Pancreas (tissue), 10 donors: ENCODE data around the gene PAGR1. TPM values are rescaled to one million over a fixed set of nuclear protein-coding genes. Genes with fewer than 3 reads are reported as not detected.

Experiments used
- ATAC-seq, 4 donors: fragments of 200-7000 bp; cut with Tn5 transposase; one replicate each; pipeline versions ENCODE4 v1.8.0 to v1.9.1; 2020; ENCODE audit warnings: mild to moderate bottlenecking in 4 of 4, moderate library complexity in 4 of 4
- DNase-seq, 6 donors: peaks; one replicate each; pipeline ENCODE4 v3.0.0-alpha.2; 2020
- FAIRE-seq: peaks from 2 replicates; lab custom pipeline; 2012; peaks lifted over from hg19 to GRCh38; lab: Jason Lieb, UNC
- H3K27ac ChIP-seq, 4 donors: fragments of 200-600 bp; sonication (generic); 1 replicate in 3 of 4; 2 replicates in 1 of 4; pipeline versions ENCODE4 v1.5.0 to v1.8.0; 2020
- H3K27me3 ChIP-seq, 4 donors: fragments of 200-600 bp; one replicate each; pipeline ENCODE4 v1.8.0; 2021
- H3K36me3 ChIP-seq, 3 donors: fragments of 200-600 bp; sonication (generic) in 1 of 3; one replicate each; pipeline versions ENCODE4 v1.5.0 to v1.8.0; 2020 to 2021
- H3K4me1 ChIP-seq, 3 donors: fragments of 200-600 bp; one replicate each; pipeline ENCODE4 v1.8.0; 2021
- H3K4me3 ChIP-seq, 4 donors: fragments of 200-600 bp; sonication (generic) in 2 of 4; one replicate each; pipeline versions ENCODE4 v1.5.0 to v1.8.0; 2020 to 2021
- H3K9me3 ChIP-seq, 4 donors: fragments of 200-600 bp; one replicate each; pipeline ENCODE4 v1.8.0; 2021
- CTCF ChIP-seq, 4 donors: fragments of 200-600 bp; sonication (generic) in 3 of 4; IDR thresholded peaks; one replicate each; pipeline versions ENCODE4 v1.5.0 to v1.8.0; 2021; ENCODE audit warnings: antibody characterized with exemption in 4 of 4
- WGBS, 2 donors: extraction: QIAGEN DNeasy Blood & Tissue Kit; methylation state at CpG; one replicate each; pipeline ENCODE4 v1.1.7; 2013; 5-methylcytosine and 5-hydroxymethylcytosine counted together
- intact Hi-C, 3 donors: fragments of 100-400 bp; cut with DNase I; formaldehyde crosslinking; loops; one replicate each; pipeline versions ENCODE4 v1.11.1 to v1.14.2; 2022
- polyA plus RNA-seq, 2 donors: library from polyadenylated mRNA; stranded (reverse); fragments of 200-250 nt; gene quantifications; one replicate each; pipeline ENCODE4 v1.2.3, GENCODE V29; 2013
- total RNA-seq, 6 donors: library from RNA; stranded (reverse); fragmentation: NEBNext Ultra II Directional in 4 of 6; extraction: Animal tissue kit (Norgen Biotek cat#: 25700) in 4 of 6; gene quantifications; one replicate each; pipeline versions ENCODE4 v1.2.1 to v1.2.4, GENCODE V29; 2021 to 2023
- donor health status: healthy with polysubstance abuse.
- donor health status: DM: no; HTN: no; CAD: no; lungs with moderate emphysema.
- donor health status: DM: no; HTN: no; CAD: no.
- donor health status: control.
- donor health status: control.
- donor health status: Bipolar disorder and iron deficiency.
- donor health status: DM: yes; HTN: yes; CAD: no.
- donor health status: DM: no; HTN: no; CAD: no.
- donor health status: DM: no; HTN: no; CAD: no.
- donor health status: DM: yes; HTN: yes; CAD: no.

The PAGR1 gene
- total and polyA plus RNA-seq, 8 donors: 8.1 to 34.7 (median 12.7) TPM

- Histone ChIP-seq H3K4me3 (peak overlapping the region; percentile 60 to 84 (median 78)), H3K36me3 (no peaks in the 10 kb centered on the region), H3K27ac (peak overlapping the region; percentile 93 to 97 (median 95)), H3K4me1 (peaks cover 0 to 10% (median 0%) of the 10 kb centered on the region in 3 donors), H3K27me3 (no peaks in the 10 kb centered on the region), H3K9me3 (no peaks in the 10 kb centered on the region)
- WGBS, 2 donors: 0 to 1% methylated on average over 71 to 97 of the region's 103 CpGs
- intact Hi-C loops: loop anchor here in 1 of 3 donors (2.0 kb wide), 1 partner anchor 17 kb away; no protein-coding TSS in a partner anchor
- DNase-seq (peak; percentile 97 to 99 (median 98)), FAIRE-seq (no peak), ATAC-seq (peak; percentile 86 to 92 (median 90))
- TF ChIP-seq CTCF (IDR thresholded peaks at IDR 0.05): no peak
Observed at GRCh38 chr16:29805232-29806098, 10.5 kb upstream of the PAGR1 start.

- H3K27ac ChIP-seq: peak within 1 kb of the TSS; percentile 93 to 97 (median 95)
- no peak for TF ChIP-seq CTCF (IDR thresholded peaks at IDR 0.05)
- H3K4me1 ChIP-seq: peaks cover 0 to 15% (median 0%) of the 10 kb centered on the region in 3 donors
- intact Hi-C loops: no loop called here
- no peaks in the 10 kb centered on the region for H3K9me3 ChIP-seq
- FAIRE-seq: no peak
- H3K4me3 ChIP-seq: peak within 1 kb of the TSS; percentile 60 to 84 (median 78)
- H3K36me3 ChIP-seq: no peaks in the 10 kb centered on the region
- 0% methylated on average over 31 of the region's 67 CpGs; no CpG with 5 or more reads in 1 of the 2 donors for WGBS, 2 donors
- DNase-seq: peak in 3 of 6 donors; percentile 92 to 96 (median 95)
- peak; percentile 1 to 7 (median 3) for ATAC-seq
- no peaks in the 10 kb centered on the region for H3K27me3 ChIP-seq
Observed at GRCh38 chr16:29806099-29806579, 9.8 kb upstream of the PAGR1 start, which contains the start of gene MAZ. Gene MAZ (plus strand): TSS chr16:29806529. CDS start chr16:29806702, 173 bp downstream.

GRCh38 chr16:29806641-29807425 lies 9.1 kb upstream of the PAGR1 start:
- no peak for TF ChIP-seq CTCF (IDR thresholded peaks at IDR 0.05)
- 0 to 1% methylated on average over 56 to 99 of the region's 99 CpGs for WGBS, 2 donors
- DNase-seq (peak; percentile 70 to 91 (median 74)), FAIRE-seq (no peak), ATAC-seq (no peak)
- intact Hi-C loops: no loop called here
- peak overlapping the region; percentile 47 to 86 (median 71) for H3K27ac ChIP-seq
- H3K27me3 ChIP-seq: no peaks in the 10 kb centered on the region
- peak overlapping the region; percentile 18 to 60 (median 42) for H3K4me3 ChIP-seq
- H3K9me3 ChIP-seq: no peaks in the 10 kb centered on the region
- no peaks in the 10 kb centered on the region for H3K36me3 ChIP-seq
- H3K4me1 ChIP-seq: peaks cover 0 to 15% (median 0%) of the 10 kb centered on the region in 3 donors

GRCh38 chr16:29807426-29808218 lies 8.3 kb upstream of the PAGR1 start:
- peak in 1 of 4 donors; percentile 13 for TF ChIP-seq CTCF (IDR thresholded peaks at IDR 0.05)
- no peaks in the 10 kb centered on the region for H3K9me3 ChIP-seq
- H3K27me3 ChIP-seq: no peaks in the 10 kb centered on the region
- ATAC-seq (peak in 3 of 4 donors; percentile 2 to 8 (median 3)), FAIRE-seq (no peak), DNase-seq (peak; percentile 76 to 90 (median 78))
- no peaks in the 10 kb centered on the region for H3K36me3 ChIP-seq
- intact Hi-C loops: no loop called here
- peak overlapping the region; percentile 47 to 86 (median 71) for H3K27ac ChIP-seq
- peak overlapping the region; percentile 6 to 60 (median 30) for H3K4me3 ChIP-seq
- 31 to 34% methylated on average over 62 to 69 of the region's 69 CpGs for WGBS, 2 donors
- peaks cover 0 to 20% (median 0%) of the 10 kb centered on the region in 3 donors for H3K4me1 ChIP-seq
